GM12878 (cell line): Measurements from ENCODE around the gene FBXL19. TPM values are rescaled to one million over a fixed set of nuclear protein-coding genes. Genes with fewer than 3 reads are reported as not detected.

Experiments used
- ATAC-seq: fragments of 200-7000 bp; cut with Tn5 transposase; 3 replicates; pipeline ENCODE4 v1.9.1; 2020; ENCODE audit warnings: mild to moderate bottlenecking, moderate library complexity
- BruUV-seq: library from RNA; stranded (reverse); fragments of 400-500 nt; replicated peaks from 2 replicates; lab custom pipeline; 2021; lab: Mats Ljungman, UMichigan
- CTCF ChIA-PET: fragments of 300-600 bp; sonication (Branson Sonifier 250); formaldehyde crosslinking; extraction: SDS; loops from one replicate; lab custom pipeline; 2021; ENCODE audit warnings: inconsistent platforms; lab: Yijun Ruan, JAX
- POLR2A ChIA-PET: fragments of 350-600 bp; formaldehyde crosslinking; extraction: SDS; loops from one replicate; lab custom pipeline; 2021; ENCODE audit warnings: inconsistent platforms; lab: Charles Lee
- RAD21 ChIA-PET: fragments of 300-600 bp; sonication (Branson Sonifier 250); formaldehyde crosslinking; loops from one replicate; lab custom pipeline; 2023; ENCODE audit warnings: antibody characterized with exemption; ENCODE audit not compliant: unreplicated experiment; lab: Charles Lee
- SMC1A ChIA-PET: fragments of 300-600 bp; sonication (Branson Sonifier 250); formaldehyde crosslinking; loops from one replicate; lab custom pipeline; 2023; ENCODE audit not compliant: unreplicated experiment, uncharacterized antibody; lab: Charles Lee
- DNase-seq: peaks from one replicate; pipeline ENCODE4 v3.0.0-alpha.2; 2011; ENCODE audit warnings: low read depth, low spot score
- FAIRE-seq: peaks from 3 replicates; lab custom pipeline; 2011; peaks lifted over from hg19 to GRCh38; lab: Jason Lieb, UNC
- H2AFZ ChIP-seq: 2 replicates; pipeline ENCODE4 v1.6.0; 2011; ENCODE audit warnings: low read depth, low read length, control low read depth; ENCODE audit not compliant: control insufficient read depth
- H3K27ac ChIP-seq: 2 replicates; pipeline ENCODE4 v1.5.1; 2011; ENCODE audit warnings: control low read depth; ENCODE audit not compliant: control insufficient read depth, insufficient read depth
- H3K27me3 ChIP-seq, 2 experiments: replicated peaks in 1 of 2; 2 replicates each; pipeline versions ENCODE4 v1.6.0 to v1.6.1; 2011; ENCODE audit warnings: low read length in 1 of 2; ENCODE audit not compliant: control insufficient read depth in 2 of 2, insufficient read depth in 2 of 2
- H3K36me3 ChIP-seq, 2 experiments: 2 replicates each; pipeline ENCODE4 v1.5.1; 2011; ENCODE audit warnings: low read length in 1 of 2; ENCODE audit not compliant: control insufficient read depth in 2 of 2, insufficient read depth in 2 of 2
- H3K4me1 ChIP-seq: 2 replicates; pipeline ENCODE4 v1.6.1; 2011; ENCODE audit warnings: mild to moderate bottlenecking, low read length, moderate library complexity, mixed read lengths; ENCODE audit not compliant: control insufficient read depth, insufficient read depth
- H3K4me2 ChIP-seq: 2 replicates; pipeline ENCODE4 v1.6.0; 2011; ENCODE audit warnings: control low read depth; ENCODE audit not compliant: control insufficient read depth, insufficient read depth
- H3K4me3 ChIP-seq: fragments of 200-600 bp; sonication (generic); 2 replicates; pipeline ENCODE4 v1.5.1; 2016
- H3K79me2 ChIP-seq: 2 replicates; pipeline ENCODE4 v1.6.0; 2011; ENCODE audit warnings: low read length; ENCODE audit not compliant: control insufficient read depth, insufficient read depth
- H3K9ac ChIP-seq: 2 replicates; pipeline ENCODE4 v1.8.0; 2011; ENCODE audit warnings: low read length, control low read depth, mixed read lengths; ENCODE audit not compliant: control insufficient read depth, insufficient read depth
- H3K9me3 ChIP-seq: replicated peaks from 3 replicates; pipeline ENCODE4 v1.5.1; 2011; ENCODE audit warnings: mild to moderate bottlenecking, low read length; ENCODE audit not compliant: control insufficient read depth, insufficient read depth
- H4K20me1 ChIP-seq: 2 replicates; pipeline ENCODE4 v1.6.0; 2011; ENCODE audit not compliant: control insufficient read depth, insufficient read depth
- ASH2L ChIP-seq: fragments of 300-600, 200-600 bp; sonication (generic); IDR thresholded peaks from 2 replicates; pipeline ENCODE4 v1.6.1; 2017; ENCODE audit warnings: low read depth, mild to moderate bottlenecking, borderline replicate concordance
- CBX5 ChIP-seq: sonication (generic); IDR thresholded peaks from 2 replicates; pipeline ENCODE4 v1.6.1; 2016; ENCODE audit warnings: low read depth, moderate library complexity, mild to moderate bottlenecking, inconsistent platforms
- CEBPB ChIP-seq, 2 experiments: fragments of 150-350 bp in 1 of 2; IDR thresholded peaks; 2 replicates each; pipeline ENCODE4 v1.6.1; 2012 to 2014; ENCODE audit warnings: low read depth in 2 of 2, low read length in 2 of 2, borderline replicate concordance in 1 of 2, inconsistent platforms in 1 of 2
- EGR1 ChIP-seq, 2 experiments: IDR thresholded peaks; 1 replicate in 1 of 2; 2 replicates in 1 of 2; pipeline ENCODE4 v1.6.1; 2011 to 2012; ENCODE audit warnings: low read depth in 2 of 2, low read length in 2 of 2, borderline replicate concordance in 1 of 2, mild to moderate bottlenecking in 1 of 2, moderate library complexity in 1 of 2
- GATAD2B ChIP-seq: fragments of 450-650 bp; conservative IDR thresholded peaks from 2 replicates; pipeline ENCODE4 v1.6.1; 2017; ENCODE audit warnings: low read depth, mild to moderate bottlenecking, moderate library complexity
- HDAC2 ChIP-seq: fragments of 200-600 bp; sonication (generic); IDR thresholded peaks from 2 replicates; pipeline ENCODE4 v1.6.1; 2017
- HDAC6 ChIP-seq: fragments of 200-600 bp; sonication (generic); IDR thresholded peaks from one replicate; pipeline ENCODE4 v1.8.0; 2017; ENCODE audit warnings: antibody characterized with exemption; ENCODE audit not compliant: unreplicated experiment
- JUNB ChIP-seq: IDR thresholded peaks from 2 replicates; pipeline ENCODE4 v1.6.1; 2016; ENCODE audit warnings: antibody characterized with exemption, mild to moderate bottlenecking
- KLF5 ChIP-seq: fragments of 450-650 bp; IDR thresholded peaks from 2 replicates; pipeline ENCODE4 v1.6.1; 2014; ENCODE audit warnings: mild to moderate bottlenecking; ENCODE audit not compliant: partially characterized antibody
- MTA3 ChIP-seq: IDR thresholded peaks from 2 replicates; pipeline ENCODE4 v1.6.1; 2012; ENCODE audit warnings: low read length, inconsistent platforms, borderline replicate concordance
- NKRF ChIP-seq: fragments of 450-650 bp; conservative IDR thresholded peaks from 2 replicates; pipeline ENCODE4 v1.6.1; 2017; ENCODE audit warnings: mild to moderate bottlenecking, moderate library complexity
- SIX5 ChIP-seq: IDR thresholded peaks from 2 replicates; pipeline ENCODE4 v1.6.1; 2011; ENCODE audit warnings: mild to moderate bottlenecking, low read depth, low read length, moderate library complexity; ENCODE audit not compliant: severe bottlenecking
- SRF ChIP-seq, 2 experiments: IDR thresholded peaks; 2 replicates each; pipeline ENCODE4 v1.6.1; 2011; ENCODE audit warnings: low read depth in 2 of 2, low read length in 2 of 2, mild to moderate bottlenecking in 1 of 2, moderate library complexity in 1 of 2
- USF1 ChIP-seq: IDR thresholded peaks from 2 replicates; pipeline ENCODE4 v1.6.1; 2011; ENCODE audit warnings: borderline replicate concordance, low read depth, mild to moderate bottlenecking, moderate library complexity, mixed read lengths, low read length; ENCODE audit not compliant: insufficient read depth; ENCODE audit errors: extremely low read length
- USF2 ChIP-seq: IDR thresholded peaks from 2 replicates; pipeline ENCODE4 v1.6.1; 2011; ENCODE audit warnings: low read depth, low read length, improper control_type of control experiment, borderline replicate concordance
- ZBTB4 ChIP-seq: fragments of 450-650 bp; formaldehyde crosslinking; IDR thresholded peaks from 2 replicates; pipeline ENCODE4 v1.4.0; 2022; ENCODE audit warnings: mild to moderate bottlenecking, moderate library complexity
- WGBS: methylation state at CpG from one replicate; pipeline ENCODE4 v1.1.6; 2016; ENCODE audit warnings: low lambda C conversion rate; ENCODE audit not compliant: insufficient replicate concordance, insufficient coverage; ENCODE audit errors: missing lambda C conversion rate; 5-methylcytosine and 5-hydroxymethylcytosine counted together
- in situ Hi-C: fragments of 300-500 bp; cut with MboI; formaldehyde crosslinking; loops from 9 replicates; pipeline ENCODE4 v1.14.3; 2018; ENCODE audit warnings: mixed read lengths
- intact Hi-C: fragments of 100-400 bp; cut with micrococcal nuclease; formaldehyde crosslinking; loops from one replicate; pipeline ENCODE4 v1.14.2; 2022; ENCODE audit not compliant: unreplicated experiment
- polyA plus RNA-seq, 11 experiments: library from polyadenylated mRNA; depleted of rRNA in 4 of 11; unstranded in 6 of 11; stranded (reverse) in 5 of 11; fragments of >200 nt; fragmentation: Nextera tagmentation in 4 of 11; fragmentation: Illumina TruSeq in 1 of 11; extraction: Ambion mirVana in 4 of 11; extraction: Trizol in 1 of 11; gene quantifications; 1 replicate in 1 of 11; 2 replicates in 10 of 11; pipeline versions ENCODE4 v1.2.1 to v1.2.3, GENCODE V29; 2011 to 2016; ENCODE audit warnings: inconsistent platforms in 2 of 11, missing spikeins in 2 of 11, low read depth in 1 of 11
- total RNA-seq, 4 experiments: library from RNA; depleted of rRNA in 3 of 4; stranded (reverse); fragments of >200 nt in 3 of 4; fragmentation: Illumina TruSeq in 1 of 4; extraction: Trizol in 1 of 4; gene quantifications; 2 replicates each; pipeline versions ENCODE4 v1.2.1 to v1.2.3, GENCODE V29; 2013 to 2021

Gene FBXL19
- total and polyA plus RNA-seq, 10 of the 15 experiments (the other 5 are each of a cell fraction or from before 2014, with no cell fraction given) = 0.02 to 32.1 (median 6.8) TPM; not detected in 1

- no peak overlapping the region for H3K9ac ChIP-seq
- no peak overlapping the region for H3K4me3 ChIP-seq
- intact Hi-C loops = no loop called here
- 98% methylated on average over 15 of the region's 15 CpGs for WGBS
- H3K4me2 ChIP-seq = no peak overlapping the region
- FAIRE-seq (no peak), ATAC-seq (no peak), DNase-seq (no peak)
- RAD21 ChIA-PET = no interaction called here
- H3K4me1 ChIP-seq = no peaks in the 10 kb centered on the region
- no peak overlapping the region for H2AFZ ChIP-seq
- CTCF ChIA-PET = no interaction called here
- no peak overlapping the region for H3K27ac ChIP-seq
- POLR2A ChIA-PET = no interaction called here
- H3K27me3 ChIP-seq = no peaks in the 10 kb centered on the region
- H3K9me3 ChIP-seq = no peaks in the 10 kb centered on the region
- in situ Hi-C loops = loop anchor here (25.0 kb wide), 1 partner anchor 457 kb away; the partner anchor contains the start of genes COX6A2 and ZNF843
- peaks cover 5 to 35% of the 10 kb centered on the region in 2 experiments; a peak in 3 of 4 replicates for H3K36me3 ChIP-seq
- BruUV-seq = no TSS peak
- SMC1A ChIA-PET = no interaction called here
- H4K20me1 ChIP-seq = no peaks in the 10 kb centered on the region
- TF ChIP-seq HDAC6 = no peak
- TF ChIP-seq ZBTB4 (CRISPR knock-in tag) = no peak
- no peak for TF ChIP-seq MTA3
- no peak for TF ChIP-seq USF2
- no peak for TF ChIP-seq CEBPB (IDR thresholded peaks at IDR 0.05; ENCODE audit: borderline replicate concordance in 1 of 2, low read depth in 2 of 2, low read length in 2 of 2)
- TF ChIP-seq CBX5 = no peak
- no peak for TF ChIP-seq NKRF
- TF ChIP-seq EGR1 (IDR thresholded peaks at IDR 0.05; ENCODE audit: borderline replicate concordance in 1 of 2, low read depth in 2 of 2, low read length in 2 of 2) = no peak
- TF ChIP-seq SRF (IDR thresholded peaks at IDR 0.05; ENCODE audit: low read depth in 2 of 2, low read length in 2 of 2) = no peak
- no peak for TF ChIP-seq ASH2L
- TF ChIP-seq USF1 = no peak
- no peak for TF ChIP-seq SIX5
- TF ChIP-seq HDAC2 = no peak
- TF ChIP-seq JUNB = no peak
- TF ChIP-seq GATAD2B = no peak
- no peak for TF ChIP-seq KLF5
- H3K79me2 ChIP-seq = no peaks in the 10 kb centered on the region
These were observed 56.6 kb downstream of the FBXL19 start for GRCh38 chr16:30980023-30980371.
